ENCODE data around the gene WDR87. TPM values are rescaled to one million over a fixed set of nuclear protein-coding genes. Genes with fewer than 3 reads are reported as not detected.

WDR87 gene
- total and polyA plus RNA-seq, 2 of the 4 experiments (the other 2 are of a cell fraction), result not detected

- Histone ChIP-seq H3K56ac (ENCODE audit: extremely low read depth, insufficient read depth, low read length) (no peak overlapping the region), H3K9me1 (ENCODE audit: insufficient read depth, low read length) (no peaks in the 10 kb centered on the region), H3K36me3 (ENCODE audit: control insufficient read depth, insufficient read depth, low read length) (no peaks in the 10 kb centered on the region), H4K8ac (ENCODE audit: low read depth in 2 of 2, low read length in 2 of 2) (no peak overlapping the region), H3K4me3 (ENCODE audit: insufficient read depth, low read depth, low read length) (no peak overlapping the region), H2BK15ac (ENCODE audit: low read depth, low read length) (no peak overlapping the region), H4K5ac (ENCODE audit: low read depth, low read length) (no peak overlapping the region), H2BK20ac (ENCODE audit: low read depth, low read length) (no peak overlapping the region), H3K14ac (replicated peaks; ENCODE audit: low read depth, low read length) (no peak overlapping the region), H4K20me1 (ENCODE audit: insufficient read depth, low read length) (no peaks in the 10 kb centered on the region), H3K18ac (ENCODE audit: low read depth, low read length) (no peak overlapping the region), H3K27ac (ENCODE audit: insufficient read depth, low read length) (no peak overlapping the region), H4K91ac (ENCODE audit: insufficient read depth, low read depth, low read length) (no peak overlapping the region), H3K4me2 (ENCODE audit: low read depth, low read length) (no peak overlapping the region), H2AK5ac (ENCODE audit: low read depth, low read length) (no peak overlapping the region), H3K9ac (ENCODE audit: low read depth, low read length) (no peak overlapping the region), H3K23ac (ENCODE audit: low read depth, low read length) (no peak overlapping the region), H2BK5ac (ENCODE audit: low read depth, low read length, poor library complexity, severe bottlenecking) (no peak overlapping the region), H3K27me3 (ENCODE audit: control insufficient read depth, insufficient read depth, low read length) (peaks cover 4% of the 10 kb centered on the region; the same call in 1 of the 2 replicates), H2AK9ac (replicated peaks; ENCODE audit: low read depth, low read length, poor library complexity) (no peak overlapping the region), H3K79me1 (ENCODE audit: low read depth in 1 of 2, low read length in 2 of 2) (no peaks in the 10 kb centered on the region), H3K4me1 (ENCODE audit: control insufficient read depth, insufficient read depth, low read length) (no peaks in the 10 kb centered on the region), H3K9me3 (ENCODE audit: control insufficient read depth, insufficient read depth, low read length) (no peaks in the 10 kb centered on the region), H2AFZ (replicated peaks; ENCODE audit: low read length, poor library complexity) (no peak overlapping the region), H3K4ac (ENCODE audit: low read depth, low read length) (no peak overlapping the region), H2BK120ac (ENCODE audit: low read depth, low read length) (no peak overlapping the region)
- no CpG with 5 or more reads among the region's 1 CpG for WGBS, 2 experiments (ENCODE audit: extremely low coverage in 2 of 2, insufficient read length in 1 of 2)
- intact Hi-C loops (cut with micrococcal nuclease) (no loop called here), dilution Hi-C loops (cut with HindIII; ENCODE audit: low sequenced_read_pairs, unreplicated experiment) (no loop called here), in situ Hi-C loops (cut with MboI; ENCODE audit: low sequenced_read_pairs) (loop anchor here (10.0 kb wide), 1 partner anchor 435 kb away; the partner anchor contains the start of gene CATSPERG)
- ATAC-seq (ENCODE audit: low read depth), result no peak
- ChIA-PET CTCF (interaction anchor here (1.1 kb wide), 1 partner anchor 422 kb away, joined by 3 read pairs; no protein-coding TSS in a partner anchor), POLR2A (ENCODE audit: unreplicated experiment) (no interaction called here)
- TF ChIP-seq, protein P1, sequence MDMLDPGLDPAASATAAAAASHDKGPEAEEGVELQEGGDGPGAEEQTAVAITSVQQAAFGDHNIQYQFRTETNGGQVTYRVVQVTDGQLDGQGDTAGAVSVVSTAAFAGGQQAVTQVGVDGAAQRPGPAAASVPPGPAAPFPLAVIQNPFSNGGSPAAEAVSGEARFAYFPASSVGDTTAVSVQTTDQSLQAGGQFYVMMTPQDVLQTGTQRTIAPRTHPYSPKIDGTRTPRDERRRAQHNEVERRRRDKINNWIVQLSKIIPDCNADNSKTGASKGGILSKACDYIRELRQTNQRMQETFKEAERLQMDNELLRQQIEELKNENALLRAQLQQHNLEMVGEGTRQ (IDR thresholded peaks at IDR 0.05; ENCODE audit: low read depth, low read length), result no peak
- TF ChIP-seq RFX5 (IDR thresholded peaks at IDR 0.05; ENCODE audit: low read depth, low read length) (no peak), RAD21 (IDR thresholded peaks at IDR 0.05; ENCODE audit: low read length) (no peak), CHD1 (IDR thresholded peaks at IDR 0.05; ENCODE audit: low read depth, low read length) (no peak), SMC3 (IDR thresholded peaks at IDR 0.05; ENCODE audit: low read depth, low read length) (no peak), MXI1 (IDR thresholded peaks at IDR 0.05; ENCODE audit: borderline replicate concordance, low read depth, low read length) (no peak), NFE2L2 (IDR thresholded peaks at IDR 0.05; ENCODE audit: low read depth, low read length) (no peak), MAZ (IDR thresholded peaks at IDR 0.05; ENCODE audit: borderline replicate concordance, low read depth, low read length) (no peak), RCOR1 (IDR thresholded peaks at IDR 0.05; ENCODE audit: insufficient replicate concordance, low read length) (no peak), ELK1 (IDR thresholded peaks at IDR 0.05; ENCODE audit: borderline replicate concordance, low read depth, low read length) (no peak), POLR2A (IDR thresholded peaks at IDR 0.05; ENCODE audit: low read depth, low read length) (no peak), MAFK (IDR thresholded peaks at IDR 0.05; ENCODE audit: low read depth, low read length) (no peak), BHLHE40 (IDR thresholded peaks at IDR 0.05; ENCODE audit: low read depth, low read length) (no peak), FOS (IDR thresholded peaks at IDR 0.05; ENCODE audit: low read depth, low read length) (no peak), CEBPB (IDR thresholded peaks at IDR 0.05; ENCODE audit: low read depth, low read length) (no peak)
- TF ChIP-seq, protein P2, sequence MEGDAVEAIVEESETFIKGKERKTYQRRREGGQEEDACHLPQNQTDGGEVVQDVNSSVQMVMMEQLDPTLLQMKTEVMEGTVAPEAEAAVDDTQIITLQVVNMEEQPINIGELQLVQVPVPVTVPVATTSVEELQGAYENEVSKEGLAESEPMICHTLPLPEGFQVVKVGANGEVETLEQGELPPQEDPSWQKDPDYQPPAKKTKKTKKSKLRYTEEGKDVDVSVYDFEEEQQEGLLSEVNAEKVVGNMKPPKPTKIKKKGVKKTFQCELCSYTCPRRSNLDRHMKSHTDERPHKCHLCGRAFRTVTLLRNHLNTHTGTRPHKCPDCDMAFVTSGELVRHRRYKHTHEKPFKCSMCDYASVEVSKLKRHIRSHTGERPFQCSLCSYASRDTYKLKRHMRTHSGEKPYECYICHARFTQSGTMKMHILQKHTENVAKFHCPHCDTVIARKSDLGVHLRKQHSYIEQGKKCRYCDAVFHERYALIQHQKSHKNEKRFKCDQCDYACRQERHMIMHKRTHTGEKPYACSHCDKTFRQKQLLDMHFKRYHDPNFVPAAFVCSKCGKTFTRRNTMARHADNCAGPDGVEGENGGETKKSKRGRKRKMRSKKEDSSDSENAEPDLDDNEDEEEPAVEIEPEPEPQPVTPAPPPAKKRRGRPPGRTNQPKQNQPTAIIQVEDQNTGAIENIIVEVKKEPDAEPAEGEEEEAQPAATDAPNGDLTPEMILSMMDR (conservative IDR thresholded peaks at IDR 0.05; ENCODE audit: low read depth, low read length), result no peak
- BruUV-seq (replicated peaks), result no TSS peak
- DNase-seq, result no peak
Observed at GRCh38 chr19:37899453-37899852, 6.9 kb downstream of the WDR87 start.

Data from IMR-90 (cell line).